Fibroblast of pulmonary artery (primary cell): ENCODE data around the gene CENPP.

Experiments used
- DNase-seq: peaks from one replicate; pipeline ENCODE4 v3.0.0-alpha.2; 2010; ENCODE audit warnings: low read depth
- H3K4me3 ChIP-seq: replicated peaks from 2 replicates; pipeline ENCODE4 v1.5.1; 2011; ENCODE audit warnings: low read depth, mild to moderate bottlenecking, control low read depth, low read length, moderate library complexity
- TF ChIP-seq, protein P1 (sequence below): IDR thresholded peaks from 2 replicates; pipeline ENCODE4 v1.5.1; 2011; ENCODE audit warnings: mild to moderate bottlenecking, control low read depth, low read length, inconsistent platforms; ENCODE audit errors: missing control alignments

CENPP gene

DNA sequence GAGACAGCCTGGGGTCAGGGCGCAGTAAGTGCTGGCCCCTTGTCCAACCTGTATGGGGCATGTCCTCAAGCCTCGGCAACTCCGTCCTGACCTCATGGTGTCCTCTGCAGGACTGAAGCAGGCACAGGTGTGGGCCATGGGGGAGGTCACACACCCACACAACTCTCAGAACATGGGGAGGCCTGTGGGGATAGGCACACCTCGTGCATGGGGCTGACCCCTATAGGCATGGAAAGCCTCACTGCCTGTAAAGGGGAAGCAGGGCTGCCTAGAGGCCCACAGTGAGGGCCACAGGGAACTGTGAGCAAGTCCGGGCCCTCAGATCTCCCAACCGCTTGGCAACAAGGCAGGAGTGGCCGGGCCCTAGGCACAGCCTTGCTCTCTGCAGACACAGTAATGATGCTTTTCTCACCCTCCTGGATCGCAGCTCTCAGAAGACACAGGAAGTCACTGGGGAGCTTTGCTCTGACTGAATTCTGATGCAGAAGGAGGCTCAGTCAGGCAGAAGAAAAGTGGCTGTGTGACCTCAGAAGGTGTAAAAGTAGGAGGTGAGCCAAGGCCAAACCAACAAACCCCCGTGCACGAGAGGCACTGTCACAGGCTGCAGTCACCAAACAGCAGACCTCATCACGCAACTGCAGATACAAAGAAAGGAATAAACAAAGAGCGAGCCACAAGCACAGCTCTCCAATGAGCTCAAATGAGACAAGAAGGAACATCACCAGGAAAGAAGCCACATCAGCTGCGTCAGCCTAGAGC, 338.8 kb downstream of the CENPP start:
- DNase-seq, result no peak
- H3K4me3 ChIP-seq, result no peak overlapping the region
- TF ChIP-seq, protein P1, sequence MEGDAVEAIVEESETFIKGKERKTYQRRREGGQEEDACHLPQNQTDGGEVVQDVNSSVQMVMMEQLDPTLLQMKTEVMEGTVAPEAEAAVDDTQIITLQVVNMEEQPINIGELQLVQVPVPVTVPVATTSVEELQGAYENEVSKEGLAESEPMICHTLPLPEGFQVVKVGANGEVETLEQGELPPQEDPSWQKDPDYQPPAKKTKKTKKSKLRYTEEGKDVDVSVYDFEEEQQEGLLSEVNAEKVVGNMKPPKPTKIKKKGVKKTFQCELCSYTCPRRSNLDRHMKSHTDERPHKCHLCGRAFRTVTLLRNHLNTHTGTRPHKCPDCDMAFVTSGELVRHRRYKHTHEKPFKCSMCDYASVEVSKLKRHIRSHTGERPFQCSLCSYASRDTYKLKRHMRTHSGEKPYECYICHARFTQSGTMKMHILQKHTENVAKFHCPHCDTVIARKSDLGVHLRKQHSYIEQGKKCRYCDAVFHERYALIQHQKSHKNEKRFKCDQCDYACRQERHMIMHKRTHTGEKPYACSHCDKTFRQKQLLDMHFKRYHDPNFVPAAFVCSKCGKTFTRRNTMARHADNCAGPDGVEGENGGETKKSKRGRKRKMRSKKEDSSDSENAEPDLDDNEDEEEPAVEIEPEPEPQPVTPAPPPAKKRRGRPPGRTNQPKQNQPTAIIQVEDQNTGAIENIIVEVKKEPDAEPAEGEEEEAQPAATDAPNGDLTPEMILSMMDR, result no peak

GRCh38 chr9:92665836-92666235, 340.1 kb downstream of the CENPP start:
- no peak overlapping the region for H3K4me3 ChIP-seq
- TF ChIP-seq, protein P1, result no peak
- no peak for DNase-seq

GRCh38 chr9:92666236-92666635, 340.5 kb downstream of the CENPP start:
- TF ChIP-seq, protein P1, result no peak
- H3K4me3 ChIP-seq, result no peak overlapping the region
- DNase-seq, result no peak

- no peak overlapping the region for H3K4me3 ChIP-seq
- no peak for DNase-seq
Observed at GRCh38 chr9:92666912-92667532, 341.3 kb downstream of the CENPP start.

GRCh38 chr9:92668746-92669526, 343.2 kb downstream of the CENPP start:
- peak overlapping the region; percentile 97 for H3K4me3 ChIP-seq
- TF ChIP-seq, protein P1, result no peak
- DNase-seq, result peak; percentile 61

More at GRCh38 chr9:92666912-92667532, 341.3 kb downstream of the CENPP start:
- TF ChIP-seq, protein P1, result no peak

DNA sequence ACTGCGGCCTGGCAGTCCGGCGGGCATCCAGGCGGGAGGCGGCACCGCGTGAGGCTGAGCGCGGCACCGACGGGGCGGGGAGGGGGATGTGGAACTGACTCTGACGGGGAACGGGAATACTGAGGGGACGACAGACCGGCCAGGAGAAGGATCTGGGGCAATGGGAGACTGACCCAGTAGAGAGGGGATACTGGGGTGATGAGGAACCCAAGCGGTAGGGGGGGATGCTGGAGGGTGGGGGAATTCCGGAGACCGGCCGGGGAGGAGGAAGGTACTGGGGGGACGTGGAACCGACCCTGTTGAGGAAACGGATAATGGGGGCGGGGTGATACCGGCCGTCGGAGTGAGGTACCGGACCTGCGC, 343.8 kb downstream of the CENPP start:
- H3K4me3 ChIP-seq, result peak overlapping the region; percentile 97
- no peak for DNase-seq
- TF ChIP-seq, protein P1, result no peak
